Measurements from ENCODE around the gene CA10.
A peak's percentile ranks its signal among the peaks of the same experiment; 100 is the strongest.

The CA10 gene

DNA sequence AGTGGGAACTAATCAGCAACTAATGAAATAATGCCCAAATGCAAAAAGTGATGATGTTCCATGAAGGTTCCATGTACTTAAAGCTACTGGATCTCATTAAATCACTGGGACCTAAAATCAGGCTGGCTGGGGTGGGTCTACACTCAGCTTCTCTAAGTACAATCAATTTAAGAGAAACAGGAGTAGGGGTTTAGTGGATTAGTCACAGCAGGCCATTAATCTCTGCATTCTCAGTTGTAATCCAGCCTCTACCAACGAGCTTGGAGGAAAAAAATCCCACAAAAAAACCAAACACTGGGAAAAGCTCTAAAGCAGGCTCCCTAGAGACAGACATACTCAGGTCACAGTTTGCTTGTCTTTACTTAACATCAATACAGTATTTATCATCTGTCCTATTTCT is 15.0 kb downstream of the CA10 start:
- no peaks in the 10 kb centered on the region for H3K4me1 ChIP-seq (ENCODE audit: control insufficient read depth, insufficient read depth, low read length)
- no peaks in the 10 kb centered on the region for H3K9me3 ChIP-seq (ENCODE audit: control insufficient read depth, low read length)
- H3K4me3 ChIP-seq (ENCODE audit: low read length) = no peak overlapping the region
- no peak for DNase-seq (ENCODE audit: low read depth)
- H3K36me3 ChIP-seq (ENCODE audit: control insufficient read depth, insufficient read depth, low read length, severe bottlenecking) = no peaks in the 10 kb centered on the region
- H3K9ac ChIP-seq (ENCODE audit: low read length) = no peak overlapping the region
- H3K27me3 ChIP-seq (replicated peaks; ENCODE audit: control insufficient read depth, insufficient read depth, low read length) = peaks cover 4% of the 10 kb centered on the region

DNA sequence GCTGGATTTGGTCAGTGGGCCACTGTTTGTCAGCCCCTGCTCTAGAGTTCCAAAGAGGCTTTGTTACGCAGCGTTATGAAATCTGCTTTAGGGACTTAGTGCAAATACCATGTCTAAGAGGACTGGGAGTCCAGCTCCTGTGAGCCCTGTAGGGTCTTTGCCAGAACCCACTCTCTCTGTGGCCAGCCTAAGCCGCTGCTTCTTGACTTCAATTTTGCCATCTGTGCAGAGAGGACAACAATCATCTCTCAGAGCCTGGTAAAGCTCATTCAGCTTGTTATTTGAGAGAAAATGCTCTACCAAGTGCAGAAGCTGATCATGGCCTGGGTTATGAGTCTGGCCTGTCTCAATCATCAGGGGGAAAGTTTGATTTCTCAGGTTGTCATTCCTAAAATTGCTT is 17.9 kb downstream of the CA10 start:
- DNase-seq (ENCODE audit: low read depth) = no peak
- H3K36me3 ChIP-seq (ENCODE audit: control insufficient read depth, insufficient read depth, low read length, severe bottlenecking) = no peaks in the 10 kb centered on the region
- H3K9ac ChIP-seq (ENCODE audit: low read length) = no peak overlapping the region
- no peak overlapping the region for H3K4me3 ChIP-seq (ENCODE audit: low read length)
- H3K4me1 ChIP-seq (ENCODE audit: control insufficient read depth, insufficient read depth, low read length) = no peaks in the 10 kb centered on the region
- peaks cover 4% of the 10 kb centered on the region for H3K27me3 ChIP-seq (replicated peaks; ENCODE audit: control insufficient read depth, insufficient read depth, low read length)
- no peaks in the 10 kb centered on the region for H3K9me3 ChIP-seq (ENCODE audit: control insufficient read depth, low read length)

DNA sequence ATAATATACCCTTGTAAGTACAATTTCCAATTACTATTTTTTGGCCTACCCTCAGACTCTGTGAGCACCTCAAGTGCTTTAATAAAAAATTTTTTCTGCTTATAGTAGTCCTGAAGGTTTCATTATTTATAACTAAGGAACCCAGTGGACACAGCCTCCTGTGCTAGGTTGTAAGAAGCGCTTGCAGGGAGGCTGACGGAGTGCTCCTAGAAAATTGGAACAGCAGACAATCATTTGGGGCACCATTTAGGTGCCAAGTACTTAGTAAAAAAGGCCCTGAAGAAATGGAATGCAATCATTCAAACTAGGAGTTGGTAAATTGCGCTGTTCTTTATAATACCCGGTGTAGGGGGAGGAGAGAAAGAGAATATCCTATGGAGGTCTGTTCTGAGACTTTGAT is 19.8 kb downstream of the CA10 start:
- Histone ChIP-seq H3K27me3 (replicated peaks; ENCODE audit: control insufficient read depth, insufficient read depth, low read length) (peaks cover 4% of the 10 kb centered on the region), H3K4me1 (ENCODE audit: control insufficient read depth, insufficient read depth, low read length) (peaks cover 2% of the 10 kb centered on the region), H3K4me3 (ENCODE audit: low read length) (no peak overlapping the region), H3K9me3 (ENCODE audit: control insufficient read depth, low read length) (no peaks in the 10 kb centered on the region), H3K9ac (ENCODE audit: low read length) (no peak overlapping the region), H3K36me3 (ENCODE audit: control insufficient read depth, insufficient read depth, low read length, severe bottlenecking) (no peaks in the 10 kb centered on the region)
- no peak for DNase-seq (ENCODE audit: low read depth)

DNA sequence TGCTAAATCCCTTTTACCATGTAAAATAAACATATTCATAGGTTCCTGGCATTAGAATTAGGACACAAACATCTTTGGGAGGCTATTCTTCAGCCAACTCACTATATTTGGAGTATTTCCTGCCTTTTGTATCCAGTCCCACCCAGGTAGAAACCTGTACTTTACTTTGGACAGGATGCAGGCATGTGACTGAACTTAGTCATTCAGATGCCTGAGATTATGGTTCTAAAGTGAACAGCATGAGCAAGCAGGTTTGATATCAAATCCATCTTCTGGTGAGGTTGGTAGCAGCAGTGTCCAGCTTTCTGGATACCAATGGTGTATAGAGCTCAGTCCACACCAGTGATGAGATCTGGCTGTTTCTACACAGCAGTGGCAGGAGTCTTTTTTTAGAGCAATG is 20.2 kb downstream of the CA10 start:
- H3K4me1 ChIP-seq (ENCODE audit: control insufficient read depth, insufficient read depth, low read length) = peaks cover 2% of the 10 kb centered on the region
- H3K27me3 ChIP-seq (replicated peaks; ENCODE audit: control insufficient read depth, insufficient read depth, low read length) = peaks cover 4% of the 10 kb centered on the region
- no peaks in the 10 kb centered on the region for H3K36me3 ChIP-seq (ENCODE audit: control insufficient read depth, insufficient read depth, low read length, severe bottlenecking)
- no peak overlapping the region for H3K4me3 ChIP-seq (ENCODE audit: low read length)
- no peaks in the 10 kb centered on the region for H3K9me3 ChIP-seq (ENCODE audit: control insufficient read depth, low read length)
- no peak for DNase-seq (ENCODE audit: low read depth)
- no peak overlapping the region for H3K9ac ChIP-seq (ENCODE audit: low read length)

- Histone ChIP-seq H3K4me3 (ENCODE audit: low read length) (no peak overlapping the region), H3K27me3 (replicated peaks; ENCODE audit: control insufficient read depth, insufficient read depth, low read length) (no peaks in the 10 kb centered on the region), H3K4me1 (ENCODE audit: control insufficient read depth, insufficient read depth, low read length) (peaks cover 2% of the 10 kb centered on the region), H3K36me3 (ENCODE audit: control insufficient read depth, insufficient read depth, low read length, severe bottlenecking) (no peaks in the 10 kb centered on the region), H3K9ac (ENCODE audit: low read length) (no peak overlapping the region), H3K9me3 (ENCODE audit: control insufficient read depth, low read length) (no peaks in the 10 kb centered on the region)
- DNase-seq (ENCODE audit: low read depth) = no peak
Measured at GRCh38 chr17:52136166-52136565, 22.3 kb downstream of the CA10 start.

DNA sequence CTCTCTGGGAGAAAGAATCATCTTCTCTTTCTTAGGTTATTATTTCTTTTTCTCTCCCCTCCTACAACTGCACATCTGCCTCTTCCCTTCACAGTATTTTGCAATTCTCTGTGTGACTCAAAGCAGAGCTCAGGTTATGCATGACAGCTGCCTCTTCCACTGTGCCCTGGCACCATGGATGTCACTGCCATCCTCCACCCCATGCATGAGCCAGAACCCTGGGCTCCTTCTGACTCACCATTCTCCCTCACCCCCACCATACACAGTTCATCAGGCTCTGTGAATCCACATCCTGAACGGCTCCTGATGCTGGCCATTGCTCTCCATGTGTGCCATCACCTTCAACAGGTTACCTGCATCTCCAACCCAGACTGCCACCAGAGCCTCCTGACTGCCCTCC is 23.9 kb downstream of the CA10 start:
- H3K27me3 ChIP-seq (replicated peaks; ENCODE audit: control insufficient read depth, insufficient read depth, low read length) = no peaks in the 10 kb centered on the region
- H3K9ac ChIP-seq (ENCODE audit: low read length) = no peak overlapping the region
- H3K4me1 ChIP-seq (ENCODE audit: control insufficient read depth, insufficient read depth, low read length) = peaks cover 2% of the 10 kb centered on the region
- no peaks in the 10 kb centered on the region for H3K9me3 ChIP-seq (ENCODE audit: control insufficient read depth, low read length)
- H3K36me3 ChIP-seq (ENCODE audit: control insufficient read depth, insufficient read depth, low read length, severe bottlenecking) = no peaks in the 10 kb centered on the region
- H3K4me3 ChIP-seq (ENCODE audit: low read length) = no peak overlapping the region
- DNase-seq (ENCODE audit: low read depth) = no peak

DNA sequence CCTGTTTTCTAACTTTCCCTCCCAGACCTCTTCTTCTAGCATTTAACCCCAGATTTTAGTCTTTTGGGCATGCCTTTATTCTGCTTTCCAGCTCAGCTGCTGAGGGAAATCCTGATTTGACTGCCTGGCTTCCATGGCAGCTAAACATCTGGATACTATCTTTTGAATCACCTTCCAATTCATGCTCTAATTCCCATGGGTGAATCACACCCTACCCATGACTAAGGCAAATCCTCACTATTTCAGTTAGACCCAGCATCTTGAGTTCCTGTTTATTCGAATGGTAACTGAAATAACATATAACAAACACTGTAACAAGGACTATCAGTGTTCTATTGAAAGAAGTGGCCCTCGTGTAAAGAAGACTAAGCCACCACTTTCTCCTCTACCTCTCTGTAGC is 29.8 kb downstream of the CA10 start:
- no peak overlapping the region for H3K9ac ChIP-seq (ENCODE audit: low read length)
- no peaks in the 10 kb centered on the region for H3K36me3 ChIP-seq (ENCODE audit: control insufficient read depth, insufficient read depth, low read length, severe bottlenecking)
- DNase-seq (ENCODE audit: low read depth) = no peak
- H3K9me3 ChIP-seq (ENCODE audit: control insufficient read depth, low read length) = no peaks in the 10 kb centered on the region
- no peaks in the 10 kb centered on the region for H3K4me1 ChIP-seq (ENCODE audit: control insufficient read depth, insufficient read depth, low read length)
- H3K27me3 ChIP-seq (replicated peaks; ENCODE audit: control insufficient read depth, insufficient read depth, low read length) = no peaks in the 10 kb centered on the region
- no peak overlapping the region for H3K4me3 ChIP-seq (ENCODE audit: low read length)

- Histone ChIP-seq H3K27me3 (replicated peaks; ENCODE audit: control insufficient read depth, insufficient read depth, low read length) (no peaks in the 10 kb centered on the region), H3K9ac (ENCODE audit: low read length) (no peak overlapping the region)
Measured at GRCh38 chr17:52124993-52125392, 33.5 kb downstream of the CA10 start.

GRCh38 chr17:52124561-52124960 is 34.0 kb downstream of the CA10 start:
- no peaks in the 10 kb centered on the region for H3K27me3 ChIP-seq (replicated peaks; ENCODE audit: control insufficient read depth, insufficient read depth, low read length)
- no peak for DNase-seq (ENCODE audit: low read depth)
- H3K36me3 ChIP-seq (ENCODE audit: control insufficient read depth, insufficient read depth, low read length, severe bottlenecking) = no peaks in the 10 kb centered on the region
- no peak overlapping the region for H3K9ac ChIP-seq (ENCODE audit: low read length)
- H3K4me3 ChIP-seq (ENCODE audit: low read length) = no peak overlapping the region
- no peaks in the 10 kb centered on the region for H3K4me1 ChIP-seq (ENCODE audit: control insufficient read depth, insufficient read depth, low read length)
- no peaks in the 10 kb centered on the region for H3K9me3 ChIP-seq (ENCODE audit: control insufficient read depth, low read length)

More at GRCh38 chr17:52124993-52125392, 33.5 kb downstream of the CA10 start:
- DNase-seq (ENCODE audit: low read depth) = no peak
- no peaks in the 10 kb centered on the region for H3K9me3 ChIP-seq (ENCODE audit: control insufficient read depth, low read length)
- no peaks in the 10 kb centered on the region for H3K4me1 ChIP-seq (ENCODE audit: control insufficient read depth, insufficient read depth, low read length)
- no peaks in the 10 kb centered on the region for H3K36me3 ChIP-seq (ENCODE audit: control insufficient read depth, insufficient read depth, low read length, severe bottlenecking)
- no peak overlapping the region for H3K4me3 ChIP-seq (ENCODE audit: low read length)

- Histone ChIP-seq H3K36me3 (ENCODE audit: control insufficient read depth, insufficient read depth, low read length, severe bottlenecking) (no peaks in the 10 kb centered on the region), H3K4me1 (ENCODE audit: control insufficient read depth, insufficient read depth, low read length) (no peaks in the 10 kb centered on the region), H3K9me3 (ENCODE audit: control insufficient read depth, low read length) (no peaks in the 10 kb centered on the region), H3K4me3 (ENCODE audit: low read length) (no peak overlapping the region), H3K9ac (ENCODE audit: low read length) (no peak overlapping the region), H3K27me3 (replicated peaks; ENCODE audit: control insufficient read depth, insufficient read depth, low read length) (no peaks in the 10 kb centered on the region)
- no peak for DNase-seq (ENCODE audit: low read depth)
Measured at GRCh38 chr17:52120465-52120864, 38.0 kb downstream of the CA10 start.

GRCh38 chr17:52110923-52111581 is 47.5 kb downstream of the CA10 start:
- H3K9ac ChIP-seq (ENCODE audit: low read length) = no peak overlapping the region
- H3K4me3 ChIP-seq (ENCODE audit: low read length) = no peak overlapping the region

GRCh38 chr17:52106638-52107261 is 51.8 kb downstream of the CA10 start:
- Histone ChIP-seq H3K4me3 (ENCODE audit: low read length) (no peak overlapping the region), H3K27me3 (replicated peaks; ENCODE audit: control insufficient read depth, insufficient read depth, low read length) (peaks cover 12% of the 10 kb centered on the region), H3K9ac (ENCODE audit: low read length) (no peak overlapping the region), H3K4me1 (ENCODE audit: control insufficient read depth, insufficient read depth, low read length) (no peaks in the 10 kb centered on the region), H3K36me3 (ENCODE audit: control insufficient read depth, insufficient read depth, low read length, severe bottlenecking) (no peaks in the 10 kb centered on the region), H3K9me3 (ENCODE audit: control insufficient read depth, low read length) (no peaks in the 10 kb centered on the region)
- DNase-seq (ENCODE audit: low read depth) = peak; percentile 53

More at GRCh38 chr17:52110923-52111581, 47.5 kb downstream of the CA10 start:
- Histone ChIP-seq H3K4me1 (ENCODE audit: control insufficient read depth, insufficient read depth, low read length) (no peaks in the 10 kb centered on the region), H3K9me3 (ENCODE audit: control insufficient read depth, low read length) (no peaks in the 10 kb centered on the region), H3K36me3 (ENCODE audit: control insufficient read depth, insufficient read depth, low read length, severe bottlenecking) (no peaks in the 10 kb centered on the region), H3K27me3 (replicated peaks; ENCODE audit: control insufficient read depth, insufficient read depth, low read length) (peaks cover 12% of the 10 kb centered on the region)
- DNase-seq (ENCODE audit: low read depth) = no peak
